DND-41 (cell line): ENCODE measurements around the gene KIT.

Experiments used
- ATAC-seq: fragments of 200-7000 bp; cut with Tn5 transposase; 3 replicates; pipeline ENCODE4 v1.9.1; 2021; ENCODE audit warnings: low read depth; ENCODE audit not compliant: insufficient read depth
- DNase-seq: peaks from one replicate; pipeline ENCODE4 v3.0.0-alpha.2; 2020
- H2AFZ ChIP-seq: 2 replicates; pipeline ENCODE4 v1.6.0; 2012; ENCODE audit warnings: low read depth, low read length
- H3K27ac ChIP-seq: 2 replicates; pipeline ENCODE4 v1.5.1; 2012; ENCODE audit warnings: low read length, inconsistent platforms
- H3K27me3 ChIP-seq: fragments of 200-600 bp; sonication (generic); 2 replicates; pipeline ENCODE4 v1.6.0; 2012; ENCODE audit warnings: low read length, mild to moderate bottlenecking, inconsistent platforms; ENCODE audit not compliant: insufficient read depth, poor library complexity
- H3K36me3 ChIP-seq: 2 replicates; pipeline ENCODE4 v1.5.1; 2012; ENCODE audit warnings: low read length, inconsistent platforms; ENCODE audit not compliant: insufficient read depth
- H3K4me1 ChIP-seq: 2 replicates; pipeline ENCODE4 v1.5.1; 2012; ENCODE audit warnings: mild to moderate bottlenecking, low read length; ENCODE audit not compliant: insufficient read depth
- H3K4me2 ChIP-seq: 2 replicates; pipeline ENCODE4 v1.6.0; 2012; ENCODE audit warnings: mild to moderate bottlenecking, moderate library complexity, low read length, inconsistent platforms; ENCODE audit not compliant: insufficient read depth
- H3K4me3 ChIP-seq, 2 experiments: fragments of 200-600 bp in 1 of 2; shearing (Covaris generic) in 1 of 2; 2 replicates each; pipeline ENCODE4 v1.5.1; 2012 to 2016; ENCODE audit warnings: inconsistent platforms in 2 of 2, low read length in 2 of 2, mild to moderate bottlenecking in 2 of 2, low read depth in 1 of 2, moderate library complexity in 1 of 2
- H3K79me2 ChIP-seq: 2 replicates; pipeline ENCODE4 v1.6.0; 2012; ENCODE audit warnings: low read length, inconsistent platforms; ENCODE audit not compliant: insufficient read depth
- H3K9ac ChIP-seq: 2 replicates; pipeline ENCODE4 v1.6.0; 2012; ENCODE audit warnings: low read depth, mild to moderate bottlenecking, inconsistent platforms, low read length, moderate library complexity
- H3K9me3 ChIP-seq: 2 replicates; pipeline ENCODE4 v1.5.1; 2012; ENCODE audit warnings: low read length, moderate library complexity, mild to moderate bottlenecking, inconsistent platforms; ENCODE audit not compliant: insufficient read depth, severe bottlenecking
- H4K20me1 ChIP-seq: 2 replicates; pipeline ENCODE4 v1.6.0; 2012; ENCODE audit warnings: low read length; ENCODE audit not compliant: insufficient read depth
- EZH2 ChIP-seq: IDR thresholded peaks from 3 replicates; pipeline ENCODE4 v1.6.1; 2012; ENCODE audit warnings: borderline replicate concordance, low read depth, mild to moderate bottlenecking, moderate library complexity, low read length, inconsistent platforms; ENCODE audit not compliant: severe bottlenecking
- TF ChIP-seq, protein P1 (sequence below): IDR thresholded peaks from 2 replicates; pipeline ENCODE4 v1.5.1; 2012; ENCODE audit warnings: borderline replicate concordance, low read length, moderate library complexity, mild to moderate bottlenecking; ENCODE audit not compliant: poor library complexity, severe bottlenecking; ENCODE audit errors: extremely low read depth

Gene KIT

DNA sequence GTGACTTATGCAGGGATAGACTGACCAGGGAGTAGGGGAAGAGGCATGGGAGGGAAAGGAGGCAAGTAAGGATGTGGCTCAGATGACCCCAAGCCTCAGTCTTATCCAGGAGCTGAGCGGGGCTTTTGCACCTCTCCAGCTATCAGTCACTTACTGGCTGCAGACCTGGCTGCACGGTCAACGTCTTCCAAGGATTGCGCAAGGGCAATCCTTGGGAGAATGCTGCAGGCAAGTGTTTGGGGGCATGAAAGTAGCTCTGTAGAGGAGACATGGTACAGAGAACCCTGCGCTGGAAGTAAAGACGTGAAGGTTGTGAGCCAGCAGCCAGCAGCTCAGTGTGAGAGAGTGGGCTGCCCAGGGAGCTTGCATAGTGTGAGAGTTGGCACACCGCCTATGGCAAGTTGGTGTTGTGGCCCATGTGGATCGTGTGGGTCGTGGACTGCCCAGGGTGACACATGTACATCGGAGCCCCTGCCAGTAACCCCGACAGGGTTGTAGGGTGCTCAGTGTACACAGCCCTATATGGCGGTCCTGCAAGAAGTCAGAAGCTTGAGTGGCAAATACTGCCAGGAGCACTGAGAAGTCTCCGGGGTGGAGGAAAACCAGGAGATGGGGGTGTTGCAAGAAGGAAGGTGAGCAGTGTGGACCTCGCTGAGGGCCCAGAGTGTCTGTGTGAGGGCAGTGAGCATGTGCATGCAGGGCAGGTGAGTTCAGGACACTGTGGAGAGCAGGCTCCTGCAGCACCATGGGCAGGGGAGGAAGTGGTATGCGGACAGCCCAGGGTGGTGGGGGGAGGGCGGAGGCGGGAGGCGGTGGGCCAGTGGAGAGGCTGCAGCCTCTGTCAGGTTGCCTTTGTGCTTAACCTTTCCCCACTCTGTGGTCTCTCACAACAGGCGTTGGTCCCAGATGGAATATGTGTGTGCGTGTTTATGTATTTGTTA is 50.9 kb downstream of the KIT start:
- no peak for DNase-seq
- no peak for ATAC-seq
- Histone ChIP-seq H3K9ac (no peak overlapping the region), H4K20me1 (no peaks in the 10 kb centered on the region), H3K79me2 (no peaks in the 10 kb centered on the region), H3K4me2 (no peak overlapping the region), H2AFZ (no peak overlapping the region), H3K4me1 (no peaks in the 10 kb centered on the region), H3K9me3 (no peaks in the 10 kb centered on the region), H3K27me3 (no peaks in the 10 kb centered on the region), H3K27ac (no peak overlapping the region), H3K36me3 (no peaks in the 10 kb centered on the region), H3K4me3 (no peak overlapping the region)
- TF ChIP-seq, protein P1, sequence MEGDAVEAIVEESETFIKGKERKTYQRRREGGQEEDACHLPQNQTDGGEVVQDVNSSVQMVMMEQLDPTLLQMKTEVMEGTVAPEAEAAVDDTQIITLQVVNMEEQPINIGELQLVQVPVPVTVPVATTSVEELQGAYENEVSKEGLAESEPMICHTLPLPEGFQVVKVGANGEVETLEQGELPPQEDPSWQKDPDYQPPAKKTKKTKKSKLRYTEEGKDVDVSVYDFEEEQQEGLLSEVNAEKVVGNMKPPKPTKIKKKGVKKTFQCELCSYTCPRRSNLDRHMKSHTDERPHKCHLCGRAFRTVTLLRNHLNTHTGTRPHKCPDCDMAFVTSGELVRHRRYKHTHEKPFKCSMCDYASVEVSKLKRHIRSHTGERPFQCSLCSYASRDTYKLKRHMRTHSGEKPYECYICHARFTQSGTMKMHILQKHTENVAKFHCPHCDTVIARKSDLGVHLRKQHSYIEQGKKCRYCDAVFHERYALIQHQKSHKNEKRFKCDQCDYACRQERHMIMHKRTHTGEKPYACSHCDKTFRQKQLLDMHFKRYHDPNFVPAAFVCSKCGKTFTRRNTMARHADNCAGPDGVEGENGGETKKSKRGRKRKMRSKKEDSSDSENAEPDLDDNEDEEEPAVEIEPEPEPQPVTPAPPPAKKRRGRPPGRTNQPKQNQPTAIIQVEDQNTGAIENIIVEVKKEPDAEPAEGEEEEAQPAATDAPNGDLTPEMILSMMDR = no peak
- no peak for TF ChIP-seq EZH2

DNA sequence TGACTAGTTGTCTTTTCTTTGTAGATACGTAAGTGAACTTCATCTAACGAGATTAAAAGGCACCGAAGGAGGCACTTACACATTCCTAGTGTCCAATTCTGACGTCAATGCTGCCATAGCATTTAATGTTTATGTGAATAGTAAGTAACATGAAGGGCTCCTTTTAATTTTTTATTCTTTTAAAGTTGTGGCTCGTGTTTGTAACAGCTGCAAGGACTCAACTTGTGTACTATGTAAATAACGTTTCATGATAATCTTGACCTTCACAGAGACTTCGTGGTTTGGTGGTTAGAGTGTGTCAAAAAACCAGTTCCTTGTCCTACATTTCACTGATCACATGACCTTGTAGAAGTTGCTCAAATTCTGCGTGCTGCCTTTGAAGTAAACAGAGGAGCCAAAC is 51.6 kb downstream of the KIT start:
- H3K36me3 ChIP-seq = no peaks in the 10 kb centered on the region
- no peaks in the 10 kb centered on the region for H3K79me2 ChIP-seq
- no peak overlapping the region for H2AFZ ChIP-seq
- DNase-seq (no peak), ATAC-seq (no peak)
- no peak overlapping the region for H3K27ac ChIP-seq
- H3K9ac ChIP-seq = no peak overlapping the region
- no peaks in the 10 kb centered on the region for H4K20me1 ChIP-seq
- no peaks in the 10 kb centered on the region for H3K4me1 ChIP-seq
- H3K4me3 ChIP-seq = no peak overlapping the region
- no peak overlapping the region for H3K4me2 ChIP-seq
- H3K27me3 ChIP-seq = no peaks in the 10 kb centered on the region
- H3K9me3 ChIP-seq = no peaks in the 10 kb centered on the region
- TF ChIP-seq EZH2 = no peak
- TF ChIP-seq, protein P1 = no peak

DNA sequence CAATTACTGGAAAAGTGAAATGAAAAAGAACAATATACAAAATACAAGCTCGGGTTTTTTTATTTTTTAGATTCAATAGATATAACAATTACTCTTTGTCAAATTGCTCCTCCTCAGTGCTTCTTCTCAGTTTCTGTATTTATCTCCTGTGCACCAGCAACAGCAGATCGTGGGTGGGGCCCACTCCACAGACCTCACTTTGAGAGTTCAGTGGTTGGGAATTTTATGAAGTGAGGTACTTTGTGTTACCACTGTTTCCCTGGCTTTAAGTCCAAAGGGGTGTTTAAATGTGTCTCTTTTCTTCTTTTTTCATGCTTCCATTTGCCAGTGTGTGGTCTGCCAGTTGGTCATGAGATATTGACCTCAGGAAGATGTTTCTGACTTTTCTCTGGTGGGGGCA is 54.4 kb downstream of the KIT start:
- no peak for DNase-seq
- H3K36me3 ChIP-seq = no peaks in the 10 kb centered on the region
- H3K79me2 ChIP-seq = no peaks in the 10 kb centered on the region
- H3K9me3 ChIP-seq = no peaks in the 10 kb centered on the region
- no peak overlapping the region for H3K4me2 ChIP-seq
- no peak overlapping the region for H3K9ac ChIP-seq
- H2AFZ ChIP-seq = no peak overlapping the region
- TF ChIP-seq EZH2 = no peak
- TF ChIP-seq, protein P1 = no peak
- H3K4me3 ChIP-seq = no peak overlapping the region
- no peak overlapping the region for H3K27ac ChIP-seq
- no peaks in the 10 kb centered on the region for H3K4me1 ChIP-seq
- no peak for ATAC-seq
- H4K20me1 ChIP-seq = no peaks in the 10 kb centered on the region
- no peaks in the 10 kb centered on the region for H3K27me3 ChIP-seq
